Nephron progenitor cell (in vitro differentiated cells): ENCODE results near the gene MPC1.

ENCODE experiments used
- DNase-seq: peaks from one replicate; pipeline ENCODE4 v3.0.0; 2021
- H3K27ac Mint-ChIP-seq: 2 replicates; pipeline ENCODE4 v1.8.0; 2021; ENCODE audit warnings: mild to moderate bottlenecking, moderate library complexity, mixed read lengths
- H3K27me3 Mint-ChIP-seq: 2 replicates; pipeline ENCODE4 v1.8.0; 2021; ENCODE audit warnings: mild to moderate bottlenecking, low read depth, mixed read lengths; ENCODE audit not compliant: poor library complexity
- H3K36me3 Mint-ChIP-seq: 2 replicates; pipeline ENCODE4 v1.8.0; 2021; ENCODE audit warnings: low read depth, mixed read lengths
- H3K4me1 Mint-ChIP-seq: 2 replicates; pipeline ENCODE4 v1.8.0; 2021; ENCODE audit warnings: mixed read lengths
- H3K4me3 Mint-ChIP-seq: 2 replicates; pipeline ENCODE4 v1.8.0; 2021; ENCODE audit warnings: mild to moderate bottlenecking, moderate library complexity, mixed read lengths
- H3K9me3 Mint-ChIP-seq: 2 replicates; pipeline ENCODE4 v1.8.0; 2021; ENCODE audit warnings: mild to moderate bottlenecking, moderate library complexity, mixed read lengths
- CTCF ChIP-seq: fragments of 200-600 bp; sonication (generic); IDR thresholded peaks from 2 replicates; pipeline ENCODE4 v1.5.0; 2021; ENCODE audit warnings: antibody characterized with exemption

MPC1 gene

GRCh38 chr6:166422201-166422940 is 39.6 kb upstream of the MPC1 start:
- H3K4me3 Mint-ChIP-seq, result no peak overlapping the region
- H3K9me3 Mint-ChIP-seq, result no peaks in the 10 kb centered on the region
- H3K36me3 Mint-ChIP-seq, result peaks cover 4% of the 10 kb centered on the region

GRCh38 chr6:166420351-166420750 is 37.6 kb upstream of the MPC1 start:
- peaks cover 8% of the 10 kb centered on the region for H3K4me1 Mint-ChIP-seq

More at GRCh38 chr6:166422201-166422940, 39.6 kb upstream of the MPC1 start:
- Mint-ChIP-seq H3K27me3 (peaks cover 5% of the 10 kb centered on the region), H3K4me1 (peaks cover 8% of the 10 kb centered on the region), H3K27ac (no peak overlapping the region)
- no peak for DNase-seq
- TF ChIP-seq CTCF, result no peak

GRCh38 chr6:166419717-166420116 is 37.0 kb upstream of the MPC1 start:
- H3K36me3 Mint-ChIP-seq, result peaks cover 24% of the 10 kb centered on the region
- no peak overlapping the region for H3K27ac Mint-ChIP-seq
- TF ChIP-seq CTCF, result no peak
- peaks cover 12% of the 10 kb centered on the region for H3K9me3 Mint-ChIP-seq
- no peak for DNase-seq
- H3K4me3 Mint-ChIP-seq, result no peak overlapping the region
- H3K4me1 Mint-ChIP-seq, result peaks cover 8% of the 10 kb centered on the region
- H3K27me3 Mint-ChIP-seq, result peaks cover 17% of the 10 kb centered on the region

More at GRCh38 chr6:166420351-166420750, 37.6 kb upstream of the MPC1 start:
- no peak for DNase-seq
- Mint-ChIP-seq H3K9me3 (peaks cover 9% of the 10 kb centered on the region), H3K27me3 (peaks cover 14% of the 10 kb centered on the region), H3K36me3 (peaks cover 21% of the 10 kb centered on the region), H3K4me3 (no peak overlapping the region), H3K27ac (no peak overlapping the region)
- no peak for TF ChIP-seq CTCF

- Mint-ChIP-seq H3K27me3 (peaks cover 17% of the 10 kb centered on the region), H3K27ac (no peak overlapping the region), H3K36me3 (peaks cover 24% of the 10 kb centered on the region), H3K4me1 (peaks cover 5% of the 10 kb centered on the region), H3K4me3 (no peak overlapping the region), H3K9me3 (peaks cover 12% of the 10 kb centered on the region)
- TF ChIP-seq CTCF, result no peak
- no peak for DNase-seq
Observed at GRCh38 chr6:166419286-166419685, 36.5 kb upstream of the MPC1 start.

- no peak for DNase-seq
- no peak for TF ChIP-seq CTCF
- Mint-ChIP-seq H3K36me3 (peaks cover 24% of the 10 kb centered on the region), H3K4me3 (no peak overlapping the region), H3K27ac (no peak overlapping the region), H3K9me3 (peaks cover 12% of the 10 kb centered on the region), H3K27me3 (peaks cover 17% of the 10 kb centered on the region), H3K4me1 (no peaks in the 10 kb centered on the region)
Observed at GRCh38 chr6:166418691-166419143, 36.0 kb upstream of the MPC1 start.

GRCh38 chr6:166417285-166417691 is 34.5 kb upstream of the MPC1 start:
- Mint-ChIP-seq H3K27me3 (peaks cover 17% of the 10 kb centered on the region), H3K4me1 (no peaks in the 10 kb centered on the region), H3K27ac (no peak overlapping the region), H3K36me3 (peaks cover 21% of the 10 kb centered on the region), H3K4me3 (no peak overlapping the region), H3K9me3 (peaks cover 12% of the 10 kb centered on the region)
- TF ChIP-seq CTCF, result no peak
- DNase-seq, result no peak
